Measurements from ENCODE around the gene DNM3.

DNA sequence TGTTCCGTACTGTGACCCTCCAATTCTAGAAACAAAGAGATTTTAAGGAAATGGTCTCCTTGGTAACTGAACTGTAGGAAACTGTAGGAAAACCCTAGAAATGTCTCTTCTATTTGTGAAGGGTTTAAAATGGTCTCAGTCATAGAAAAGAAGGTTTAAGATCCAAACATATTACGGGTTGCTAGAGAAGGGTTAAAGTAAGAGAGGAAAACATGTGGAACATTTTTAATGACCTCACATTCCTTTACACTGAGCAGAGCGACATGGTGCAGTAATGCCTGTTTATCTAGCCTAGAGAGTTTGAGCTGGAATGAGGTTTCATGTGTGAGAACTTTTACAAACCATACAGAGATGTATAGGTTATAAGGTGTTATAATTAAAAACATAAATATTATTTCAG lies 542.2 kb downstream of the DNM3 start:
- no peak for TF ChIP-seq FOXA1 (IDR thresholded peaks at IDR 0.05)
- no peak for TF ChIP-seq SP1 (IDR thresholded peaks at IDR 0.05)
- no peak for TF ChIP-seq SUZ12 (IDR thresholded peaks at IDR 0.05)
- no peak for TF ChIP-seq TARDBP (IDR thresholded peaks at IDR 0.05)
